GM12801 (cell line): ENCODE data around the gene AKR7A3.

Experiments
- TF ChIP-seq, protein P1 (sequence below): IDR thresholded peaks from one replicate; pipeline ENCODE4 v1.5.1; 2011; ENCODE audit warnings: control low read depth; ENCODE audit not compliant: insufficient read length; ENCODE audit errors: extremely low read depth

AKR7A3 gene

DNA sequence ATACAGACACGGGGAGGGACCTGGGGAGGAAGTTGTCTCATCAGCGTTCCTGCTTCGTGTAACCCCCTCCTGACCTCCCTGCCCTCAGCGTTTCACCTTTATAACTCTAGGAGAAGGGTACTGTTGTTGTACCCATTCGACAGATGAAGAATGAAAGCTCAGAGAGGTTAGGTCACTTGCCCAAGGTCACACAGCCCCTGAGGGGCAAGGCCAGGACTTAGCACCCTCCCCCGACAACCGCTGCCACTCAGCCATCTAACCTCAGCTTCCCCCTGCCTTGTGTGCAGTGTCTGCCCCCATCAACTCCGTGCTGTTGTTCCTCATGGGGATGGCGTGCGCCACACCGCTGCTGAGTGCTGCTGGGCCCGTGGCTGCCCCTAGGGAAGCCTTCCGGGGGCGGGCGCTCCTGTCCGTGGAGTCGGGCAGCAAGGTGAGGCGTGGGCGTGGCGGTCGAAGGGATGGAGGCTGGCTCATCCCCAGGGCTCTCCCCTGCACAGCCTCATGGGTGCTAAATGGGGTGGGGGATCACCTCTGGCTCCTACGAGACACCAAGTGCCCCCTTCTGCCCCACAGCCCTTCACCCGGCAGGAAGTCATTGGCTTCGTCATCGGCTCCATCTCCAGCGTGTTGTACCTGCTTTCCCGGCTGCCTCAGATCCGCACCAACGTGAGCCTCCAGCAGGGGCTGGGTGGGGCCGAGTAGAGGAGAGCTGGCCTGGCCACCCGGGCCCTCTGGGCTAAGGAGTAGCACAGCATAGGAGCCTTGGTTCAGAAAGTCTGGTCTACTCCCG, 37.6 kb upstream of the AKR7A3 start:
- TF ChIP-seq, protein P1, sequence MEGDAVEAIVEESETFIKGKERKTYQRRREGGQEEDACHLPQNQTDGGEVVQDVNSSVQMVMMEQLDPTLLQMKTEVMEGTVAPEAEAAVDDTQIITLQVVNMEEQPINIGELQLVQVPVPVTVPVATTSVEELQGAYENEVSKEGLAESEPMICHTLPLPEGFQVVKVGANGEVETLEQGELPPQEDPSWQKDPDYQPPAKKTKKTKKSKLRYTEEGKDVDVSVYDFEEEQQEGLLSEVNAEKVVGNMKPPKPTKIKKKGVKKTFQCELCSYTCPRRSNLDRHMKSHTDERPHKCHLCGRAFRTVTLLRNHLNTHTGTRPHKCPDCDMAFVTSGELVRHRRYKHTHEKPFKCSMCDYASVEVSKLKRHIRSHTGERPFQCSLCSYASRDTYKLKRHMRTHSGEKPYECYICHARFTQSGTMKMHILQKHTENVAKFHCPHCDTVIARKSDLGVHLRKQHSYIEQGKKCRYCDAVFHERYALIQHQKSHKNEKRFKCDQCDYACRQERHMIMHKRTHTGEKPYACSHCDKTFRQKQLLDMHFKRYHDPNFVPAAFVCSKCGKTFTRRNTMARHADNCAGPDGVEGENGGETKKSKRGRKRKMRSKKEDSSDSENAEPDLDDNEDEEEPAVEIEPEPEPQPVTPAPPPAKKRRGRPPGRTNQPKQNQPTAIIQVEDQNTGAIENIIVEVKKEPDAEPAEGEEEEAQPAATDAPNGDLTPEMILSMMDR: no peak

DNA sequence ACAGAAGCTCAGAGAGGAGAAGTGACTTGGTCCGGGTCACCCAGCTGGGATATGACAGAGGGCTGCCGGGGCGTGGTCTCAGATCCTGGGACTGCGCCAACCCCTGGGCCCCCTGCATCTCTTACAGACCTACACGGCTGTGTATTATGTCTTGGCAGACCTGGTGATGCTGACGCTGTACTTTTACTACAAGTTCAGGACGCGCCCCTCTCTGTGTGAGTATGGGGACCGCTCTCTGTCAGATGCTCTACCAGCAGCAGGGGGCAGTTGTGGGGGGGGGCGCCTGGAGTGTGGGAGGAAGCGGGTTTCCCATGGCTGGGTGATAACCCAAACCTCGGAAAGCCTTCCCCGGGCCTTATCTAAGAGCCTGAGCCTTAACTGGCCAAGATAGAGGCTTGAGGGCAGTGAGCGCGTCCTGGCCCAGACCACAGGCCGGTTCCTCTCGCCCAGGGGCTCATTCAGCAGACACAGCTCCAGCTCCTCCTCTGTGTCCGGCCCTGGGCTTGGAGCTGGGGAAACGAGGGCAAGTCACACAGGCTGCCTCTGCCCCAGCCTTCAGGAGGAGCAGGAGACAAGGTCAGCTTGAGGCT, 36.9 kb upstream of the AKR7A3 start:
- TF ChIP-seq, protein P1: no peak

DNA sequence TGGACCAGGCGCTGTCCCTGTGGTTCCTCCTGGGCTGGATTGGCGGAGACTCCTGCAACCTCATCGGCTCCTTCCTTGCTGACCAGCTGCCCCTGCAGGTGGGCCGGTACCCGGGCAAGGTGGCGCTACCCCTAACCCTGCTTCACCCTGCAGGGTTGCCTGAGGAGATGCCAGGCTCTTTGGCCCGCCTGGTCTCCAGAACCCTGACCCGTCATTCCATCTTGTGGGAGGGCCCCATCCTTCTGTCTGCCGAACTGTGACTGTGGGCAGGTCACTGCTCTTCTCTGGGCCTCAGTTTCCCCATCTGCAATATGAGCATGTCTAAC, 36.1 kb upstream of the AKR7A3 start:
- TF ChIP-seq, protein P1: no peak

DNA sequence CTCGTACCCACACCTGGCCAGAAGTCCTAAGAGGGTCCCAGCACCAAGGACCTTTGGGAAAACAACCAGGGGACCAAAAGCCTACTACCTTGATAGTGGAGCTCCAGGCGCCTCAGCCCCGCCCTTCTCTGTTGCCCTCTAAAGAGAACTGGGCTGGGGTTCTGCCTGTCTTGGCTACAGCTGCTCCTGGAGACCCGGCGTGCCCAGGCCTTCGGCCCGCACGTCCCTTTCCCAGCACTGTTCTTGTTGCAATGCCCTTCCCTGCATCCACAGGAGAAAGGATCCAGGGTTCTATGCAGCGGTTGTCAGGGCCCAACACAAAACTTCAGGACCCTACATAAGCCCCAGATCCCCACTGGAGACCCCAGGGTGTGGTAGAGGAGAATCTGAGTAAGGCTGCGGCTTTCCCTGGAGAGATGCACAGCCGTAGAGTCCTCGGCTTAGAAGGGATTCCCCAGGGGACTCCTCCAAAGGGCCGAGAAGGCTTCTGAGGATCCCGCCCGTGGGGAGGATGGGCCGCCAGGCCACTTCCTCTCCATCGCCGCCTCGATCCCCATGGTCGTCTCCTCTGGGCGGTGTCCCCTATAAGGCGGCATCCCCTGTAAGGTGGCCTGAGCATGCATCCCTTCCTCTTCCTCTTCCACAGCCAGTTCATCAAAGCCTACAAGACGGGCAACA, 35.6 kb upstream of the AKR7A3 start:
- TF ChIP-seq, protein P1: no peak

DNA sequence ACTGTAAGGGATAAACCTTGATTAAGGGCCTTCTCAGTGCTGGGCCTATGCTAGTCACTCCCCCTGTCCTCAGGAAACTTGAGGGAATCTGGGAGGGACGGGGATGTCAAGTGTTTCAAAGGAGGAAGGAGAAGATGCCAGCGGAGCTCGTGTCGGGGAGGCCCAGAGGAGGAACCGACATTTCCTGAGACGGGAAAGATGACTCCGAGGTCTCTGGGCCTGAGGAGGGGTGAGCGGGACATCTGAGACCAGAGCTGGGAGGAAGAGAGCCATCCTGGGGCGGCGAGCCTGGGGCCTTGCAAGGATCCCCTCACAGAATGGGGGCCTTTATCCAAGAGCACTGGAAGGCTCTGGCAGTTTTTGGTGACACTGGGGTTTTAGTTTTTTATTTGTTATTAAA, 33.9 kb upstream of the AKR7A3 start:
- TF ChIP-seq, protein P1: no peak

DNA sequence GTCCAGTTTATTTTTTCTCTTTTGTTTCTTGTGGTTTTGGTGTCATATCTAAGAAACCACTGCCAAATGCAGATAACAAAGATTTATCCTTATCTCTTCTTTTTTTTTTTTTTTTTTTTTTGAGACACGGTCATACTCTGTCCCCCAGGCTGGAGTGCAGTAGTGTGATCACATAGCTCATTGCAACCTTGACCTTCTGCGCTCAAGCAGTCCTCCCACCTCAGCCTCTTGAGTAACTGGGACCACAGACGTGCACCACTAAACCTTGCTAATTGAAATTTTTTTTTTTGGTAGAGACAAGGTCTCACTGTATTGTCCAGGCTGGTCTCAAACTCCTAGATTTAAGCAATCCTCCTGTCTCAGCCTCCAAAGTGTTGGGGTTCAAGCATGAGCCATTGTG, 32.5 kb upstream of the AKR7A3 start:
- TF ChIP-seq, protein P1: no peak

DNA sequence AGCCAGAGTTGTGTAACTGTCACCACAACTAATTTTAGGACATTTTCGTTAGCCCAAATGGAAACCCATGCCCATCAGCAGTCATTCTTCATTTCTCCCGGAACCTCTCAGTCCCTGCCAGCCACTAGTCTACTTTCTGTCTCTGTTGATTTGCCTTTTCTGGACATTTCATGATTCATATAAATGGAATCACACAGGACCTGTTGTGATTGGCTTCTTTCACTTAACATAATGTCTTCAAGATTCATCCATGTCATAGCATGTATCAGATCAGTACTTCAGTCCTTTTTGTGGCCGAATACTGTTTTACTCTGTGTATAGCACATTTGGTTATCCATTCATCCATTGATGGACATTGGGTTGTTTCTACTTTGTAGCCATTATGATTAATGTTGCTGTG, 30.6 kb upstream of the AKR7A3 start:
- TF ChIP-seq, protein P1: no peak
